Keratinocyte (primary cell): Measurements from ENCODE around the gene FHOD1.

Experiments
- CTCF ChIP-seq, 3 experiments: IDR thresholded peaks in 1 of 3; conservative IDR thresholded peaks in 1 of 3; optimal IDR thresholded peaks in 1 of 3; 2 replicates in 2 of 3; 3 replicates in 1 of 3; pipeline versions ENCODE3 to v1.5.1; 2011; ENCODE audit warnings: low read length in 3 of 3, mild to moderate bottlenecking in 3 of 3, moderate library complexity in 2 of 3, control low read depth in 1 of 3, inconsistent platforms in 1 of 3; ENCODE audit not compliant: insufficient read depth in 2 of 3; ENCODE audit errors: extremely low read depth in 1 of 3
- EZH2 ChIP-seq: IDR thresholded peaks from one replicate; pipeline ENCODE4 v1.6.1; 2012; ENCODE audit warnings: inconsistent platforms, mild to moderate bottlenecking, low read length, moderate library complexity

- TF ChIP-seq EZH2 (no peak), CTCF (optimal IDR thresholded peaks at IDR 0.05 in 1 of 3, IDR thresholded peaks at IDR 0.05 in 1 of 3, conservative IDR thresholded peaks at IDR 0.05 in 1 of 3; ENCODE audit: extremely low read depth in 1 of 3, insufficient read depth in 2 of 3, low read length in 3 of 3) (no peak)
Measured at GRCh38 chr16:67193536-67193935, 53.7 kb downstream of the FHOD1 start.
